HEK293 (cell line): Measurements from ENCODE around the gene VPS37C.

Source experiments
- CTCF ChIA-PET: fragments of 350-600 bp; formaldehyde crosslinking; extraction: SDS; loops from one replicate; lab custom pipeline; 2021; ENCODE audit warnings: antibody characterized with exemption; lab: Yijun Ruan, JAX
- POLR2A ChIA-PET: fragments of 300-600 bp; formaldehyde crosslinking; extraction: SDS; loops from one replicate; lab custom pipeline; 2020; ENCODE audit warnings: antibody characterized with exemption, inconsistent platforms; lab: Yijun Ruan, JAX
- H3K27ac ChIP-seq: fragments of 200-500 bp; sonication (Bioruptor generic); 2 replicates; pipeline ENCODE4 v1.5.1; 2014; ENCODE audit warnings: low read depth, low read length, control low read depth, inconsistent platforms; ENCODE audit errors: extremely low read depth
- H3K36me3 ChIP-seq, 2 experiments: fragments of 200-500 bp in 1 of 2; sonication (Bioruptor generic) in 1 of 2; 1 replicate in 1 of 2; 2 replicates in 1 of 2; pipeline ENCODE4 v1.5.1; 2014 to 2017; ENCODE audit warnings: inconsistent platforms in 2 of 2, low read length in 2 of 2; ENCODE audit not compliant: control insufficient read depth in 2 of 2, insufficient read depth in 1 of 2
- H3K4me1 ChIP-seq: fragments of 200-500 bp; sonication (Bioruptor generic); 2 replicates; pipeline ENCODE4 v1.5.1; 2014; ENCODE audit warnings: mild to moderate bottlenecking, low read length, inconsistent platforms; ENCODE audit not compliant: control insufficient read depth, insufficient read depth
- H3K4me3 ChIP-seq: 2 replicates; pipeline ENCODE4 v1.5.1; 2011; ENCODE audit warnings: low read depth, mild to moderate bottlenecking, control low read depth, low read length, moderate library complexity
- H3K9me3 ChIP-seq: fragments of 200-500 bp; sonication (Bioruptor generic); 2 replicates; pipeline ENCODE4 v1.5.1; 2014; ENCODE audit warnings: low read depth, low read length, inconsistent platforms; ENCODE audit not compliant: control insufficient read depth, insufficient read depth
- GLI2 ChIP-seq: fragments of 450-650 bp; formaldehyde crosslinking; IDR thresholded peaks from 2 replicates; pipeline ENCODE4; 2017; ENCODE audit warnings: missing biosample characterization, missing genetic modification characterization, low read depth, borderline replicate concordance
- GLIS2 ChIP-seq: fragments of 450-650 bp; formaldehyde crosslinking; IDR thresholded peaks from 2 replicates; pipeline ENCODE4 v1.5.1; 2016; ENCODE audit warnings: missing biosample characterization, missing genetic modification characterization
- KLF1 ChIP-seq: fragments of 450-650 bp; formaldehyde crosslinking; IDR thresholded peaks from 2 replicates; pipeline ENCODE4 v1.5.1; 2016; ENCODE audit warnings: missing biosample characterization, missing genetic modification characterization
- KLF10 ChIP-seq: fragments of 450-650 bp; IDR thresholded peaks from 2 replicates; pipeline ENCODE4 v1.5.1; 2018; ENCODE audit warnings: missing biosample characterization, mild to moderate bottlenecking, missing genetic modification characterization
- KLF16 ChIP-seq: fragments of 450-650 bp; formaldehyde crosslinking; IDR thresholded peaks from 2 replicates; pipeline ENCODE4 v1.5.1; 2017; ENCODE audit warnings: missing biosample characterization, missing genetic modification characterization
- SP2 ChIP-seq: fragments of 450-650 bp; formaldehyde crosslinking; IDR thresholded peaks from 2 replicates; pipeline ENCODE4 v1.5.1; 2016; ENCODE audit warnings: missing biosample characterization, missing genetic modification characterization
- SP3 ChIP-seq: fragments of 450-650 bp; formaldehyde crosslinking; IDR thresholded peaks from 2 replicates; pipeline ENCODE4 v1.5.1; 2016; ENCODE audit warnings: missing biosample characterization, missing genetic modification characterization
- ZBTB21 ChIP-seq: fragments of 450-650 bp; formaldehyde crosslinking; IDR thresholded peaks from 2 replicates; pipeline ENCODE4 v1.5.1; 2017; ENCODE audit warnings: missing biosample characterization, missing genetic modification characterization
- ZBTB7A ChIP-seq: fragments of 450-650 bp; formaldehyde crosslinking; IDR thresholded peaks from 2 replicates; pipeline ENCODE4 v1.5.1; 2016; ENCODE audit warnings: low read depth, missing biosample characterization, missing genetic modification characterization
- ZBTB8A ChIP-seq: fragments of 450-650 bp; formaldehyde crosslinking; IDR thresholded peaks from 2 replicates; pipeline ENCODE4 v1.5.1; 2016; ENCODE audit warnings: missing biosample characterization, missing genetic modification characterization
- ZNF140 ChIP-seq: fragments of 450-650 bp; formaldehyde crosslinking; IDR thresholded peaks from 2 replicates; pipeline ENCODE4 v1.5.1; 2016; ENCODE audit warnings: missing biosample characterization, missing genetic modification characterization
- ZNF184 ChIP-seq: fragments of 450-650 bp; IDR thresholded peaks from 2 replicates; pipeline ENCODE4 v1.5.1; 2018; ENCODE audit warnings: missing biosample characterization, mild to moderate bottlenecking, missing genetic modification characterization
- ZNF211 ChIP-seq: fragments of 450-650 bp; formaldehyde crosslinking; IDR thresholded peaks from 2 replicates; pipeline ENCODE4 v1.5.1; 2016; ENCODE audit warnings: low read depth, missing biosample characterization, missing genetic modification characterization
- ZNF223 ChIP-seq: fragments of 450-650 bp; formaldehyde crosslinking; IDR thresholded peaks from 2 replicates; pipeline ENCODE4 v1.5.1; 2016; ENCODE audit warnings: missing biosample characterization, missing genetic modification characterization
- ZNF366 ChIP-seq: fragments of 450-650 bp; formaldehyde crosslinking; conservative IDR thresholded peaks from 2 replicates; pipeline ENCODE4 v1.5.1; 2016; ENCODE audit warnings: missing biosample characterization, missing genetic modification characterization
- ZNF433 ChIP-seq: fragments of 450-650 bp; formaldehyde crosslinking; IDR thresholded peaks from 2 replicates; pipeline ENCODE4 v1.5.1; 2016; ENCODE audit warnings: missing biosample characterization, missing genetic modification characterization, low read depth
- ZNF571 ChIP-seq: fragments of 450-650 bp; formaldehyde crosslinking; IDR thresholded peaks from 2 replicates; pipeline ENCODE4 v1.5.0; 2017; ENCODE audit warnings: missing biosample characterization, missing genetic modification characterization
- ZNF768 ChIP-seq: fragments of 450-650 bp; formaldehyde crosslinking; IDR thresholded peaks from 2 replicates; pipeline ENCODE4 v1.5.1; 2018; ENCODE audit warnings: missing biosample characterization, mild to moderate bottlenecking, missing genetic modification characterization
- ZSCAN16 ChIP-seq: fragments of 450-650 bp; formaldehyde crosslinking; IDR thresholded peaks from 2 replicates; pipeline ENCODE4 v1.5.1; 2016; ENCODE audit warnings: missing biosample characterization, missing genetic modification characterization
- ZSCAN18 ChIP-seq: fragments of 450-650 bp; formaldehyde crosslinking; IDR thresholded peaks from 2 replicates; pipeline ENCODE4 v1.5.1; 2016; ENCODE audit warnings: missing biosample characterization, missing genetic modification characterization
- TF ChIP-seq, protein P1 (sequence below): fragments of 450-650 bp; formaldehyde crosslinking; IDR thresholded peaks from 2 replicates; pipeline ENCODE4 v1.5.1; 2016; ENCODE audit warnings: missing biosample characterization, missing genetic modification characterization

The VPS37C gene

DNA sequence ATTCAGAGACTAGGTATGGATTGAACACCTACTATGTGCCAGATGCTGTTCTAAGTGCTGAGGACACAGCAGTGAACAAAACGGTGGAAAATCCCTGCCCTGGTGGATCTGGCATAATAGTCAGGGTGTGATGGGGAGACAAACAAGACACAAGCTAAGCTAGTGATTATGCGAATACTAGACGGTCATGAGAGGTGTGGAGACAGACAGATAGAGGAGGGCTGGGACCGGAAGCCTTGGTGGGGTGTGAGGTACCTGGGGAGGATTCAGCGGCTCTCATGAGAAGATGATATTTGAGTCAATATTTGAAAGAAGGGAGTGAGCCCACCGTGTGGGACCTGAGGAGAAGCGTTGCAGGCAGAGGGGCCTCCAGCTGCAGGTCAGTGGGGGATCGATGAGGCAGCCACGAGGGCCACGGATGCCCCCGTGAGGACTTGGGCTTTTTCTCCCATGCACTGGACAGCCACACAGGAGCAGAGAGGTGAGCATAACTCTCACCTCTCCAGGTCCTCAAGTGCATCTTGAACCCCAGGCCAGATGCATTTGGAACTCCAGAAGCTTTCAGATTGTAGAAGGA is 54.2 kb downstream of the VPS37C start:
- H3K4me1 ChIP-seq = no peaks in the 10 kb centered on the region
- H3K36me3 ChIP-seq = no peaks in the 10 kb centered on the region
- H3K27ac ChIP-seq = no peak overlapping the region
- H3K9me3 ChIP-seq = no peaks in the 10 kb centered on the region
- no peak overlapping the region for H3K4me3 ChIP-seq
- no peak for TF ChIP-seq ZSCAN18
- TF ChIP-seq SP2 = no peak
- TF ChIP-seq ZNF366 = no peak
- no peak for TF ChIP-seq ZNF433 (tag by site-specific recombination)
- TF ChIP-seq KLF10 (tag by site-specific recombination) = no peak
- TF ChIP-seq ZBTB21 (tag by site-specific recombination) = no peak
- TF ChIP-seq, protein P1, sequence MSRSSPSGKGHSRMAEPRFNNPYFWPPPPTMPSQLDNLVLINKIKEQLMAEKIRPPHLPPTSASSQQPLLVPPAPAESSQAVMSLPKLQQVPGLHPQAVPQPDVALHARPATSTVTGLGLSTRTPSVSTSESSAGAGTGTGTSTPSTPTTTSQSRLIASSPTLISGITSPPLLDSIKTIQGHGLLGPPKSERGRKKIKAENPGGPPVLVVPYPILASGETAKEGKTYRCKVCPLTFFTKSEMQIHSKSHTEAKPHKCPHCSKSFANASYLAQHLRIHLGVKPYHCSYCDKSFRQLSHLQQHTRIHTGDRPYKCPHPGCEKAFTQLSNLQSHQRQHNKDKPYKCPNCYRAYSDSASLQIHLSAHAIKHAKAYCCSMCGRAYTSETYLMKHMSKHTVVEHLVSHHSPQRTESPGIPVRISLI (tag by site-specific recombination) = no peak
- TF ChIP-seq ZBTB7A (tag by site-specific recombination) = no peak
- no peak for TF ChIP-seq ZNF140 (tag by site-specific recombination)
- TF ChIP-seq ZNF571 = no peak
- TF ChIP-seq GLI2 (tag by site-specific recombination) = no peak
- ChIA-PET POLR2A (no interaction called here), CTCF (interaction anchor here (1.9 kb wide), 1 partner anchor 23 kb away, joined by 6 read pairs; no protein-coding TSS in a partner anchor)

- ChIA-PET POLR2A (no interaction called here), CTCF (interaction anchor here (1.9 kb wide), 1 partner anchor 24 kb away, joined by 6 read pairs; no protein-coding TSS in a partner anchor)
- H3K9me3 ChIP-seq = no peaks in the 10 kb centered on the region
Observed at GRCh38 chr11:61106296-61106695, 54.9 kb downstream of the VPS37C start.

GRCh38 chr11:61104963-61105362 is 56.3 kb downstream of the VPS37C start:
- Histone ChIP-seq H3K4me3 (no peak overlapping the region), H3K4me1 (no peaks in the 10 kb centered on the region), H3K27ac (no peak overlapping the region), H3K36me3 (no peaks in the 10 kb centered on the region), H3K9me3 (no peaks in the 10 kb centered on the region)
- POLR2A ChIA-PET = no interaction called here
- no peak for TF ChIP-seq ZBTB8A (tag by site-specific recombination)
- no peak for TF ChIP-seq GLIS2
- no peak for TF ChIP-seq ZNF223 (tag by site-specific recombination)
- no peak for TF ChIP-seq KLF1 (tag by site-specific recombination)
- TF ChIP-seq KLF16 (tag by site-specific recombination) = no peak
- no peak for TF ChIP-seq ZNF211
- CTCF ChIA-PET = no interaction called here

More at GRCh38 chr11:61106296-61106695, 54.9 kb downstream of the VPS37C start:
- Histone ChIP-seq H3K36me3 (no peaks in the 10 kb centered on the region), H3K27ac (no peak overlapping the region), H3K4me1 (no peaks in the 10 kb centered on the region), H3K4me3 (no peak overlapping the region)
- TF ChIP-seq ZNF768 (no peak), SP3 (tag by site-specific recombination) (no peak), ZSCAN16 (tag by site-specific recombination) (no peak), ZNF184 (tag by site-specific recombination) (no peak)
